Gastrocnemius medialis (tissue), 4 donors: ENCODE measurements around the gene TFCP2L1. TPM values are rescaled to one million over a fixed set of nuclear protein-coding genes. Genes with fewer than 3 reads are reported as not detected.
A peak's percentile ranks its signal among the peaks of the same experiment; 100 is the strongest.
"Not testable (repeated sequence)": the region's sequence is repeated elsewhere in the genome, so short reads cannot be mapped to it uniquely, and the experiment has no call there.

Experiments
- ATAC-seq, 2 donors: fragments of 150-250 bp; one replicate each; pipeline ENCODE4 v1.9.1; 2016
- DNase-seq, 2 donors: peaks; one replicate each; pipeline ENCODE4 v3.0.0-alpha.2; 2019
- H3K27ac ChIP-seq, 4 donors: fragments of 200-600 bp; sonication (generic); 1 replicate in 1 of 4; 2 replicates in 3 of 4; pipeline ENCODE4 v1.5.1; 2016 to 2018; ENCODE audit warnings: mild to moderate bottlenecking in 2 of 4, moderate library complexity in 1 of 4
- H3K27me3 ChIP-seq, 3 donors: fragments of 200-600 bp; sonication (generic) in 2 of 3; 1 replicate in 1 of 3; 2 replicates in 2 of 3; pipeline versions ENCODE4 v1.5.1 to v1.6.0; 2016 to 2019; ENCODE audit warnings: mild to moderate bottlenecking in 1 of 3, moderate library complexity in 1 of 3
- H3K36me3 ChIP-seq, 2 donors: fragments of 200-600 bp; sonication (generic) in 1 of 2; one replicate each; pipeline ENCODE4 v1.5.1; 2017 to 2018
- H3K4me1 ChIP-seq, 2 donors: fragments of 200-600 bp; sonication (generic) in 1 of 2; one replicate each; pipeline ENCODE4 v1.5.1; 2016 to 2017; ENCODE audit warnings: mild to moderate bottlenecking in 2 of 2
- H3K4me3 ChIP-seq, 4 donors: fragments of 200-600 bp; sonication (generic) in 3 of 4; 1 replicate in 1 of 4; 2 replicates in 3 of 4; pipeline ENCODE4 v1.5.1; 2016 to 2019; ENCODE audit warnings: mild to moderate bottlenecking in 2 of 4
- H3K9me3 ChIP-seq, 3 donors: fragments of 200-600 bp; sonication (generic) in 2 of 3; 1 replicate in 1 of 3; 2 replicates in 2 of 3; pipeline ENCODE4 v1.5.1; 2016 to 2019
- POLR2A ChIP-seq, 2 donors: fragments of 450-650 bp; IDR thresholded peaks; one replicate each; pipeline ENCODE4 v1.6.1; 2017; ENCODE audit warnings: antibody characterized with exemption in 2 of 2, mild to moderate bottlenecking in 2 of 2, moderate library complexity in 2 of 2
- in situ Hi-C, 4 donors: fragments of 200-750 bp; cut with MboI; loops; one replicate each; pipeline versions ENCODE4 v1.15.0 to v1.8.0; 2017; ENCODE audit warnings: low sequenced_read_pairs in 4 of 4
- intact Hi-C: fragments of 100-400 bp; cut with DNase I; formaldehyde crosslinking; loops from one replicate; pipeline ENCODE4 v1.15.1; 2023; ENCODE audit warnings: low total_unique reads
- total RNA-seq, 4 donors: library from RNA; depleted of rRNA; stranded (reverse); fragments of >200 nt; gene quantifications; one replicate each; pipeline versions ENCODE4 v1.1.0 to v1.2.3, GENCODE V29; 2016
- TF ChIP-seq, protein P1 (sequence below), 5 experiments: fragments of 450-650 bp in 3 of 5; fragments of 200-600 bp in 2 of 5; sonication (generic) in 2 of 5; IDR thresholded peaks in 4 of 5; conservative IDR thresholded peaks in 1 of 5; 1 replicate in 4 of 5; 2 replicates in 1 of 5; pipeline ENCODE4 v1.5.1; 2016 to 2019; ENCODE audit warnings: antibody characterized with exemption in 5 of 5, mild to moderate bottlenecking in 3 of 5, moderate library complexity in 3 of 5

Gene TFCP2L1
- total RNA-seq, 4 donors from 2014 or later, result 1.2 to 3.2 (median 1.8) TPM

DNA sequence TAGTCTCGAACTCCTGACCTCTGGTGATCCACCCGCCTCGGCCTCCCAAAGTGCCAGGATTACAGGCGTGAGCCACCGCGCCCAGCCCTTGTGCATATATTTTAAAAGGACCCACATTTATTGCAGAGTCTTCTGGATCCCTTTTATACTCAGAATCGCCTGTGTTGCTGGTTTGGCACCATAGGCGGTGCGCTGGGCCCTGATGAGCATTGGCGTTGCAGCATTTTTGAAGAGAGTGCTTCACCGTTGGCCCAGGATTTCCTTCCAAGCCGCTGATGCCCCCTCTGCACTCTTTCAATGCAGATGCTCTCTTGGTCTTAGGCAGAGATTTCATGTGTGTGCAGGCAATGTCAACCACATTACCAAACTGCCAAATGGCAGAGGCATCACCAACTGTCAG is 13.5 kb upstream of the TFCP2L1 start:
- intact Hi-C loops (loop anchor here (5.0 kb wide), 1 partner anchor 201 kb away; no protein-coding TSS in a partner anchor), in situ Hi-C loops (no loop called here)
- Histone ChIP-seq H3K4me3 (no peak overlapping the region), H3K4me1 (no peaks in the 10 kb centered on the region), H3K36me3 (no peaks in the 10 kb centered on the region), H3K27ac (no peak overlapping the region), H3K9me3 (no peaks in the 10 kb centered on the region), H3K27me3 (peaks cover 0 to 2% (median 0%) of the 10 kb centered on the region in 3 donors)
- DNase-seq, result no peak
- ATAC-seq, result no peak
- no peak for TF ChIP-seq POLR2A (IDR thresholded peaks at IDR 0.05)
- TF ChIP-seq, protein P1, sequence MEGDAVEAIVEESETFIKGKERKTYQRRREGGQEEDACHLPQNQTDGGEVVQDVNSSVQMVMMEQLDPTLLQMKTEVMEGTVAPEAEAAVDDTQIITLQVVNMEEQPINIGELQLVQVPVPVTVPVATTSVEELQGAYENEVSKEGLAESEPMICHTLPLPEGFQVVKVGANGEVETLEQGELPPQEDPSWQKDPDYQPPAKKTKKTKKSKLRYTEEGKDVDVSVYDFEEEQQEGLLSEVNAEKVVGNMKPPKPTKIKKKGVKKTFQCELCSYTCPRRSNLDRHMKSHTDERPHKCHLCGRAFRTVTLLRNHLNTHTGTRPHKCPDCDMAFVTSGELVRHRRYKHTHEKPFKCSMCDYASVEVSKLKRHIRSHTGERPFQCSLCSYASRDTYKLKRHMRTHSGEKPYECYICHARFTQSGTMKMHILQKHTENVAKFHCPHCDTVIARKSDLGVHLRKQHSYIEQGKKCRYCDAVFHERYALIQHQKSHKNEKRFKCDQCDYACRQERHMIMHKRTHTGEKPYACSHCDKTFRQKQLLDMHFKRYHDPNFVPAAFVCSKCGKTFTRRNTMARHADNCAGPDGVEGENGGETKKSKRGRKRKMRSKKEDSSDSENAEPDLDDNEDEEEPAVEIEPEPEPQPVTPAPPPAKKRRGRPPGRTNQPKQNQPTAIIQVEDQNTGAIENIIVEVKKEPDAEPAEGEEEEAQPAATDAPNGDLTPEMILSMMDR (IDR thresholded peaks at IDR 0.05 in 4 of 5, conservative IDR thresholded peaks at IDR 0.05 in 1 of 5), result no peak

DNA sequence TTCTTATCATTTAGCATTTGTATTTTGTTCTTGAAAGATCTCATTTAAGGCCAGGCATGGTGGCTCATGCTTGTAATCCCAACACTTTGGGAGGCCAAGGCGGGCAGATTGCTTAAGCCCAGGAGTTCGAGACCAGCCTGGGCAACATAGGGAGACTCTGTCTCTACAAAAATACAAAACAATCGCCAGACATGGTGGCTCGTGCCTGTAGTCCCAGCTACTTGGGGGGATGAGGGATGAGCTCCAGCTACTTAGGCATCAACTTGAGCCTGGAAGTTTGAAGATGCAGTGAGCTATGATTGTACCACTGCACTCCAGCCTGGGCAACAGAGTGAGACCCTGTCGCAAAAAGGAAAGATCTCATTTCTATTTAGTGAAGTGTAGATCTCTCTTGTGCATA is 12.9 kb upstream of the TFCP2L1 start:
- ATAC-seq, H3K27ac ChIP-seq, H3K27me3 ChIP-seq, H3K9me3 ChIP-seq, H3K4me1 ChIP-seq, in situ Hi-C loops, DNase-seq, H3K36me3 ChIP-seq, H3K4me3 ChIP-seq: not testable (repeated sequence)
- intact Hi-C loops, result loop anchor here (5.0 kb wide), 1 partner anchor 201 kb away; no protein-coding TSS in a partner anchor

DNA sequence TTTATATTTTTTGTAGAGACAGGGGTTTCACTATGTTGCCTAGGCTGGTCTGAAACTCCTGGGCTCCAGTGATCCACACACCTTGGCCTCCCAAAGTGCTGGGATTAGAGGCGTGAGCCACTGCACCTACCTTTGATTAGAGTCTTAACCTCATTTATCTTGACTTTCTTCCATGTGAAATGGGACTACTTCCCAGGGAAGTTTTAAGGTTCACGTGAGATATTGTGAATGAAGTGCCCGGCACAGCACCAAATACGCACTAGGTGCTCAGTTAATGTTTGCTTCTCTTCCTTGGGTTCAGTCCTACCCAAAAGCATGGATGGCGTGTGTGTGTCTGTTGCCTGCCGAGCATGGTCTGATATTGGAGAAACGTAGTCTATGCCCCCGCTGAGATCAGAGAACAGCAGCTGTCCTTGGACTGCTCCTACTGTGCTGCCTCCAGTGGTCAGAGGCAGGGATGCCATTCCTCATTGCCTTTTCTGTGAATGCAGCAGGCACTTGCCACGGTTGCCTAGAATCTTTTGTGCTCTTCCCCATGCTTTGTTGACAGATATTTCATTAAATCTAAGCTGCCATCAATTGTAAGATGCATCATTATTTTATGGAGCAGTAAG is 12.3 kb upstream of the TFCP2L1 start:
- Histone ChIP-seq H3K36me3 (no peaks in the 10 kb centered on the region), H3K27me3 (peaks cover 0 to 2% (median 0%) of the 10 kb centered on the region in 3 donors), H3K9me3 (no peaks in the 10 kb centered on the region), H3K4me3 (no peak overlapping the region), H3K27ac (no peak overlapping the region), H3K4me1 (no peaks in the 10 kb centered on the region)
- ATAC-seq (peak; percentile 36 to 82), DNase-seq (no peak)
- in situ Hi-C loops (no loop called here), intact Hi-C loops (loop anchor here (5.0 kb wide), 1 partner anchor 200 kb away; no protein-coding TSS in a partner anchor)
- no peak for TF ChIP-seq POLR2A (IDR thresholded peaks at IDR 0.05)
- TF ChIP-seq, protein P1 (IDR thresholded peaks at IDR 0.05 in 4 of 5, conservative IDR thresholded peaks at IDR 0.05 in 1 of 5), result peak in 4 of 5 experiments; percentile 28 to 59 (median 44)

DNA sequence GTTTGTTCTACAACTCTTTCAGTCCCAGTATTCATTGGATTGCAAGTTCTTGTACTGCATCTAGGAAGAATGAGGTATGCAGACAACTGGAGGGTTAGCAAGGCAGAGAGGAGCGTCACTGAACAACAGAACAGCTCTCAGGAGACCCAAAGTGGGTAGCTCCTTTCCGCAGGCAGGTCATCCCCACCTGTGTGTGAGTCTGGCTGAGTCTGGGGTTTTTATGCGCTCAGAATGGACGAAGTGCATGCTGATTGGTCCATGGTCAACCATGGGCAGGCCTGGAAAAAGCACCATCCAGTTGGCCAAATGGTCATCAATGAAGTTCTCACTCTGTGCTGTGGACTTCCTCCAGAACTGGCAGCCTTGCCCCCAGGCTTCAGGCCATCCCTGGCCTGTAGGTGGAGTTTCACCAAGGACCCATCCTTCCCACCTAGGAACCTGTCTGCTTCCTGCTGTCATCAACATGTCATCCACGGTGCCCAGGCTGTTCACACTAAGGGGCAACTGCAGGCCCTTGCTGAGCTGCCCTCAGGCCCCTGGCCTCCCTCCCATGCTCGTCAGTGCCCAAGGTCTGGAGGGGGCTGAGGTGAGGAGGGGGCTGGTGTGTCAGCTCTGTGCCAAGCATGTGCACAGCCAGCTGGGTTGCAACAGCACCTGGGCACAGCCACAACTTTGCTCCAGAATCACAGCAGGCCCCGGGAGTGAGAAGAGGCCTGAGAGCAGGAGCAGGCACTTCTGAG is 11.1 kb upstream of the TFCP2L1 start:
- no peaks in the 10 kb centered on the region for H3K9me3 ChIP-seq
- intact Hi-C loops (loop anchor here (5.0 kb wide), 1 partner anchor 199 kb away; no protein-coding TSS in a partner anchor), in situ Hi-C loops (no loop called here)
- DNase-seq (no peak), ATAC-seq (no peak)
- H3K27me3 ChIP-seq, result peaks cover 0 to 2% (median 0%) of the 10 kb centered on the region in 3 donors
- no peak for TF ChIP-seq POLR2A (IDR thresholded peaks at IDR 0.05)
- TF ChIP-seq, protein P1 (IDR thresholded peaks at IDR 0.05 in 4 of 5, conservative IDR thresholded peaks at IDR 0.05 in 1 of 5), result no peak
- no peaks in the 10 kb centered on the region for H3K4me1 ChIP-seq
- no peak overlapping the region for H3K4me3 ChIP-seq
- H3K36me3 ChIP-seq, result no peaks in the 10 kb centered on the region
- no peak overlapping the region for H3K27ac ChIP-seq
